Measurements from ENCODE around the gene CELA2A.

Gene CELA2A

DNA sequence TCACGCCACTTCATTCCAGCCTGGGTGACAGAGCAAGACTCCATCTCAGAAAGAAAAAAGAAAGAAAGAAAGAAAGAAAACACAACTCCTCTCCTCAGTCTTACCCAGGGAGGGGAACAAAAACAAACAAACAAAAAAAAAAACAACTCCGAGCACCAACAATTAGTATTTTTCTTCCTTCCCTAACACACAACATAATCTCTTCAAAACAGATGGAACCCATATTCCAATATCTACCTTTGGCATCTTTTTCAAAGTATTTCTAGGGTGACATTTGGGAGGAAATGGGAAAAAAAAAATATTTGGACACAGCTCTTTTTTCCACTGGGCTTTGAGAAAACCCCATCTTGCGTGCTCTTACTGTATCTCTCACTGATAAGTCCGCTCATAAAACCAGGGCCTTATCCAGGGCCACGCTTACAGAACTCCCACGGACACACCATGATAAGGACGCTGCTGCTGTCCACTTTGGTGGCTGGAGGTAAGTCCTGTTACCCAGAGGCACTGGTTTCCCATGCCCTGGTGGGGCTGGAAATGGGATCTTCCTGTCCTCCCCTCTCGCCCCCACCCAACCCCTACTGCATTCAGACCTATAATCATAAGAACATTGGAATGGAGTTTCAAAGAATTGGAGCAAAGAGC is at the start of gene CELA2A:
CELA2A (plus strand) TSS at position 420 of the 642 bp plus-strand sequence; CDS start at position 442, 22 bp downstream.
- H3K36me3 ChIP-seq, result no peaks in the 10 kb centered on the region
- no peak for TF ChIP-seq Cebpa-rat (IDR thresholded peaks at IDR 0.05)
- H3K9ac ChIP-seq, result no peak within 1 kb of the TSS

DNA sequence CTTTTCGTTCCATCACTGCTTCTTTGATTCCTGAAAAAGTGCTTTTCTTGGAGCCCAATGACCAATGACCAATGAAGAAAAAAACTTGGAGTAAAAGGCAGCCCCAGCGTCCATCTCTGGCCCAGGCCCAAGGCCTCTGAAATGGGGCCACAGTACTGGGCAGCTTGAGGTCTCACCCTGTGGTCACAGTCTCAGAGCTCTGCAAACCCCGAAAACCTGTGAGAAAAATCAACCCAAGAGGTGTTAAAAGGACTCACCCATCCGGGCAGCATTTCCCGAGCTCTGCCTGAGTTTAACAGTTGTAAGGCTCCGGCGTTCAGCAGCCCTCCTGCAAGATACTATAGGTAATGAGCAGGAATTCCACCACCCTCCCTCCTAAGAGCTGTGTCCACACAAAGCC is 49.0 kb upstream of the CELA2A start:
- TF ChIP-seq Cebpa-rat (IDR thresholded peaks at IDR 0.05), result no peak
- Histone ChIP-seq H3K36me3 (peaks cover 0 to 8% (median 7%) of the 10 kb centered on the region in 11 experiments; a peak in 12 of 22 replicates), H3K4me2 (no peak overlapping the region), H3K27me3 (peaks cover 0 to 17% (median 8%) of the 10 kb centered on the region in 11 experiments; a peak in 8 of 22 replicates), H3K9me3 (replicated peaks in 1 of 11) (no peaks in the 10 kb centered on the region), H3K4me3 (no peak overlapping the region), H3K9ac (no peak overlapping the region), H4K20me1 (peaks cover 2 to 18% (median 10%) of the 10 kb centered on the region in 11 experiments; a peak in 18 of 22 replicates), H3K27ac (no peak overlapping the region), H3K4me1 (peaks cover 3 to 17% (median 14%) of the 10 kb centered on the region in 10 experiments)

More for the DNA sequence above, at the start of gene CELA2A:
- H3K27ac ChIP-seq, result no peak within 1 kb of the TSS
- H3K27me3 ChIP-seq, result no peaks in the 10 kb centered on the region
- no peak within 1 kb of the TSS for H3K4me2 ChIP-seq
- H3K9me3 ChIP-seq (replicated peaks in 1 of 11), result peaks cover 0 to 6% (median 0%) of the 10 kb centered on the region in 11 experiments; a peak in 1 of 22 replicates
- H3K4me1 ChIP-seq, result peaks cover 12 to 24% (median 16%) of the 10 kb centered on the region in 10 experiments
- H3K4me3 ChIP-seq, result no peak within 1 kb of the TSS
- no peaks in the 10 kb centered on the region for H4K20me1 ChIP-seq

DNA sequence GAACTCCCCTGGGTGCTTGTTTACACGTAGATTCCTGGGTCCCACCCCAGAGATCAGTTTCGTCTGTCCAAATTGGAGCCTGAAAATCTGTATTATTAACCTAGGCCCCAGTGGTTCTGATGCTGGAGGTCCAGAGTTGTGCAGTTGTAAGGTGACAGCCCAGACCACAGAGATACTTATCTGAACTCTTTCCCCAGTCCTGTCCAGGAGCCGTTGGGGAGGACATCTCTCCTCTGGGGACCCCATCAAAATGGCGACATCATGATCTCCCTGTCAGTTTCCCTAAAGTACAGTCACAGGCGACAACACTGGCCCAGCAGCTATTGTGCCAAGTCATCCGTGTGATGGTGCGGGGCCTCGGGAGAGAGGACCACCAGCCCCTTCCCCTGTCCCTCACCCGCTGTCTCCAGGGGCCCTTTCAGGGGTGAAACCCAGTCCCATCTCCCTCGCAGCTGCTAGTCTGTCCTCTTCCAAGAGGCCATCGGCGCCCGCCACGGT is 47.6 kb upstream of the CELA2A start:
- H3K27ac ChIP-seq, result peak overlapping the region; percentile 83 to 99 (median 93); a peak in 21 of 22 replicates
- no peak for TF ChIP-seq Cebpa-rat (IDR thresholded peaks at IDR 0.05)

DNA sequence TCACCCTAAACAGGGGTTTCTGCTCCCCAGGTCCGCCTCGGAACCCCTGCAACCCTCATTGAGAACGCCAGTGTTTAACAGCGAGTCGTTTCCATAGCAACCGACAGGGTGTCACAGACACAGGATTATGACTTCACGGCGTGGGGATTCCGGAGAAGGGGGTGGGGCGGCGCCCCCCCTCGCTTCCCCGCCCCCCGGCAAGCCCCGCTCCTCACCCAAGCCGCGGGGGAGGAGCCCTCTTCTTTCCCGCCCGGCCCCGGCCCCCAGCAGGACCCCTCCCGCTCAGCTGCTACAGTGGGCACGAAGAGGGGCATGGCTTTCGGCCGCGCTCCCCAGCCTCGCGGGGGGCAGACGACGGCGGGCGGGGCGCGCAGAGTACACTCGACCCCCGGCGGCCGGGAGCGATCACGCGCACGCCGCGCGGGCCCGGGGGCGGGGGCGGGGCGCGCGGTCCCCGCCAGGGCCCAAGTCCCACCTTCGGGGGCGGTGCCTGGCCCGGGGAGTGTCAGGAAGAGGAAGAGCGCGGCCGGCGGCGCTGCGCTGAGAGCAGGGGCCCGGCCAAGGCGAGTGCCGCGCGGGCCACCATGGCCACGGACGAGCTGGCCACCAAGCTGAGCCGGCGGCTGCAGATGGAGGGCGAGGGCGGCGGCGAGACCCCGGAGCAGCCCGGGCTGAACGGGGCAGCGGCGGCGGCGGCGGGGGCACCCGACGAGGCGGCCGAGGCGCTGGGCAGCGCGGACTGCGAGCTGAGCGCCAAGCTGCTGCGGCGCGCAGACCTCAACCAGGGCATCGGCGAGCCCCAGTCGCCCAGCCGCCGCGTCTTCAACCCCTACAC is 46.9 kb upstream of the CELA2A start, which contains the start of gene EFHD2:
EFHD2 (plus strand) TSS at position 501 of the 835 bp plus-strand sequence; CDS start at position 585, 84 bp downstream.
- Histone ChIP-seq H3K27me3 (peaks cover 0 to 17% (median 8%) of the 10 kb centered on the region in 11 experiments; a peak in 8 of 22 replicates), H3K4me2 (peak within 1 kb of the TSS; percentile 94 to 99 (median 99)), H3K4me1 (peaks cover 24 to 37% (median 34%) of the 10 kb centered on the region in 10 experiments), H3K4me3 (peak within 1 kb of the TSS; percentile 73 to 99 (median 94)), H3K9ac (peak within 1 kb of the TSS; percentile 91 to 100 (median 97)), H3K9me3 (replicated peaks in 1 of 11) (no peaks in the 10 kb centered on the region), H4K20me1 (peaks cover 22 to 38% (median 31%) of the 10 kb centered on the region in 11 experiments; a peak in 21 of 22 replicates), H3K36me3 (peaks cover 13 to 28% (median 27%) of the 10 kb centered on the region in 11 experiments), H3K27ac (peak within 1 kb of the TSS; percentile 83 to 99 (median 93))
- no peak for TF ChIP-seq Cebpa-rat (IDR thresholded peaks at IDR 0.05)

More for the DNA sequence above, 47.6 kb upstream of the CELA2A start:
- Histone ChIP-seq H3K4me2 (peak overlapping the region; percentile 91 to 99 (median 97)), H3K4me3 (peak overlapping the region; percentile 73 to 99 (median 94)), H3K27me3 (peaks cover 0 to 17% (median 8%) of the 10 kb centered on the region in 11 experiments; a peak in 8 of 22 replicates), H3K9me3 (replicated peaks in 1 of 11) (no peaks in the 10 kb centered on the region), H4K20me1 (peaks cover 16 to 32% (median 24%) of the 10 kb centered on the region in 11 experiments; a peak in 21 of 22 replicates), H3K9ac (peak overlapping the region; percentile 91 to 100 (median 97); a peak in 21 of 22 replicates), H3K4me1 (peaks cover 17 to 30% (median 28%) of the 10 kb centered on the region in 10 experiments), H3K36me3 (peaks cover 6 to 21% (median 20%) of the 10 kb centered on the region in 11 experiments)

DNA sequence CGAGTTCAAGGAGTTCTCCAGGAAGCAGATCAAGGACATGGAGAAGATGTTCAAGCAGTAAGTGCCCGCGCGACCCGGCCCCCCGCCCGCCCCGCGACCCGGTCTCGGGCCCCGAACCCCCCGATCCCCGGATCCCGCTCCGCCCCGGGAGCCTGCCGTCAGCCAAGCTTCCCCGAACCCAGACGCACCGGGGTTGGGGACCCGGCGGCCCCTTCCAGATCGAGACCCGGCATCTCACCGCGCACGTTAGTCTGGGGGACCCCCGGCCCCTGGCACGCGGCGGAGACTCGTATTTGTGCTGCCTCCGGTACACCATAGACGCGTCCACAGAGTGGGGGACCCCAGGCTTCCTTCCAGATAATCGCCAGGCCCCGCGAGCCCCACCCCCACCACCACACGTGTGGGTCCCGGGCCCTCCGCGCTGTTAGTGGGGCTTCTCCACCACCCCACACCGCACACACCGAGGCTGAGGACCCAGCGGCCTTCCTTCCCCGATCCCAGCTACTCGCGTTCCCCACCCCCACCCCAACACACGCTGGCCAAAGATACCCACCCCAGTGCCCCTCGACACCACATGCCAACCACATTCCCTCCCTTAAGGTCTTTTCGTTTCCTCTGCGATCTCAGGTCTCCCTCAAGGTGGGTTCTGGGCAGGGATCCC is 46.2 kb upstream of the CELA2A start:
- H3K27me3 ChIP-seq, result peaks cover 0 to 17% (median 8%) of the 10 kb centered on the region in 11 experiments; a peak in 8 of 22 replicates
- TF ChIP-seq Cebpa-rat (IDR thresholded peaks at IDR 0.05), result no peak
- H4K20me1 ChIP-seq, result peaks cover 30 to 46% (median 38%) of the 10 kb centered on the region in 11 experiments; a peak in 21 of 22 replicates
- H3K36me3 ChIP-seq, result peaks cover 20 to 35% (median 34%) of the 10 kb centered on the region in 11 experiments
- H3K4me3 ChIP-seq, result peak overlapping the region; percentile 73 to 99 (median 94)
- H3K4me1 ChIP-seq, result peaks cover 31 to 44% (median 42%) of the 10 kb centered on the region in 10 experiments
- peak overlapping the region; percentile 83 to 99 (median 93) for H3K27ac ChIP-seq
- H3K9ac ChIP-seq, result peak overlapping the region; percentile 91 to 100 (median 97)
- no peaks in the 10 kb centered on the region for H3K9me3 ChIP-seq (replicated peaks in 1 of 11)
- H3K4me2 ChIP-seq, result peak overlapping the region; percentile 94 to 99 (median 99)

DNA sequence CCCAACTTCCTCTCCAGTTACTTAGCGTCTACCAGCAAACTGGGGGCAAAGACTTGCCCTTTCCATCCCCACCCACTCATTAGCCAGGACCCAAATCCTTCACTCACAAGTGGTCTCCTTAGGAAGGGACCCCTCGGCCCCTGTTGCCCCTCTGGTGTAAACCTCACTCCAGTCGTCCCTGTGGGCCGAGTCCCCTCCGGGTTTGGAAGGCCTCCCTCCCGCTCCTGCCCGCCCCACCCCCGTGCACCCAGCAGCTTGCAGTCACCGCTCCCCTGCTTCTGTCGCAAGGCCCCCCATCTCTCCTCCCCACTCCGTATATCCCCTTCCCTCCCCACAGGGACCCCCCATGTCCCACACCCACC is 45.7 kb upstream of the CELA2A start:
- peak overlapping the region; percentile 94 to 99 (median 99) for H3K4me2 ChIP-seq
- H3K4me3 ChIP-seq, result peak overlapping the region; percentile 73 to 99 (median 94)
- peaks cover 34 to 51% (median 41%) of the 10 kb centered on the region in 11 experiments; a peak in 21 of 22 replicates for H4K20me1 ChIP-seq
- H3K27ac ChIP-seq, result peak overlapping the region; percentile 83 to 99 (median 93)
- H3K36me3 ChIP-seq, result peaks cover 23 to 41% (median 38%) of the 10 kb centered on the region in 11 experiments
- peaks cover 36 to 49% (median 47%) of the 10 kb centered on the region in 10 experiments for H3K4me1 ChIP-seq
- TF ChIP-seq Cebpa-rat (IDR thresholded peaks at IDR 0.05), result no peak
- peak overlapping the region; percentile 91 to 100 (median 97) for H3K9ac ChIP-seq
- no peaks in the 10 kb centered on the region for H3K9me3 ChIP-seq (replicated peaks in 1 of 11)
- peaks cover 0 to 17% (median 8%) of the 10 kb centered on the region in 11 experiments; a peak in 8 of 22 replicates for H3K27me3 ChIP-seq

DNA sequence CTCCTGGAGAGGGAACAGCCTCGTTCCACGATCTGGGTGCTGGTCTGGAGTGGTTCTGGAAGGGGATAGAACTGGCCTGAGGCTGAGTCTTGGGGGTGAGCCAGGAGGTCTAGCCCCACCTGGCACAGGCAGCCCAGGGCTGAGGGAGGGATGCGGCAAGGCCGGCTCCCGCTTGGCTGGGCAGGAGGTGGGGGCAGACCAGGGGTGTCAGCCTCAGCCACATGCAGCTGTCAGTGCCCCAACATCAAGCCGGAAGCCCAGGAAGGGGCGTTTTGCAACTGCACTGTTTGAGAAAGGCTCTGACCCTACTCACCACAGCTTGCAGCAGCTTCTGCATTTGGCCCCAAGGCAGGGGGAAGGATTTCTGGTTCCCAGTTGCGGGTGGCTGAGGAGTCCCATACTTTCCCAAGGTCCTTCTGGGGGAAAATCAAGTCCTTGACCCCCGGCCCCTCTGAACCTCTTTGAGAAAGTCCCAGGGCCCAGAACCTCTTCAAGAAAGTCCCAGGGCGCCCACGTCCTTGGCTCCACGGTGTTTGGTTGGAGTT is 44.9 kb upstream of the CELA2A start:
- no peaks in the 10 kb centered on the region for H3K9me3 ChIP-seq (replicated peaks in 1 of 11)
- peaks cover 44 to 57% (median 55%) of the 10 kb centered on the region in 10 experiments for H3K4me1 ChIP-seq
- H3K27ac ChIP-seq, result peak overlapping the region; percentile 83 to 99 (median 93); a peak in 21 of 22 replicates
- peak overlapping the region; percentile 94 to 99 (median 99) for H3K4me2 ChIP-seq
- peaks cover 0 to 17% (median 8%) of the 10 kb centered on the region in 11 experiments; a peak in 8 of 22 replicates for H3K27me3 ChIP-seq
- H3K4me3 ChIP-seq, result peak overlapping the region; percentile 73 to 99 (median 94)
- peak overlapping the region; percentile 91 to 100 (median 97) for H3K9ac ChIP-seq
- H4K20me1 ChIP-seq, result peaks cover 40 to 59% (median 47%) of the 10 kb centered on the region in 11 experiments; a peak in 21 of 22 replicates
- TF ChIP-seq Cebpa-rat (IDR thresholded peaks at IDR 0.05), result peak in 9 of 11 experiments; percentile 78 to 100 (median 93); a peak in 17 of 22 replicates
- H3K36me3 ChIP-seq, result peaks cover 23 to 47% (median 42%) of the 10 kb centered on the region in 11 experiments

Measured in BLaER1 treated with 17β-estradiol and CSF1 and Interleukin-3, amounts not matched to agents 10 nM and 100 nM (cell line).